Transverse colon (tissue), 4 donors: ENCODE results near the gene BOC.

Experiments used
- CTCF ChIP-seq, 5 experiments: fragments of 200-600 bp in 3 of 5; fragments of 450-650 bp in 2 of 5; sonication (generic) in 3 of 5; IDR thresholded peaks; 1 replicate in 2 of 5; 2 replicates in 3 of 5; pipeline ENCODE4 v1.5.1; 2016 to 2017; ENCODE audit warnings: antibody characterized with exemption in 5 of 5, inconsistent platforms in 3 of 5, mild to moderate bottlenecking in 2 of 5, moderate library complexity in 1 of 5
- POLR2AphosphoS5 ChIP-seq, 3 donors: sonication (generic); formaldehyde crosslinking; IDR thresholded peaks; one replicate each; pipeline ENCODE4 v1.6.1; 2016; ENCODE audit warnings: antibody characterized with exemption in 3 of 3

DNA sequence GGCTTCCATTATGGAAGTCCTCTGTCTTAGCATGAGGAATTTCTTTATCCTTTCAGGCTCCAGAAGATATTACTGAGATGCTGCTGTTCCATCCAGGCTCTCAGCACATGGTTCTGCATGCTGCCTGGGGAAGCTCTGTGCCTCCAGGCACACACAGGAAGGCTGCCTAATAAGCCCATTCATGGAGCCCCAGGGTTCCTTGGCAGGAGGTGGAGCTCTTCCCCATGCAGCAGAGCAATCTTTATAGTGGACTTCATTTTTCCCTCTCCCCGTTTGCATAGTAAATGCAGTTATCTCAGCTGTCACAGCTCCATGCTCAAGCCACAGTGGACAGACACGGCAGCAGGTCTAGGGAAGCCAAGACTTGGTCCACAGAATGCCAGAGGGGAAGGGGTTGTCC lies 57.6 kb downstream of the BOC start:
- TF ChIP-seq CTCF (IDR thresholded peaks at IDR 0.05), result no peak
- no peak for TF ChIP-seq POLR2AphosphoS5 (IDR thresholded peaks at IDR 0.05)
